Measurements from ENCODE around the gene MPND.

DNA sequence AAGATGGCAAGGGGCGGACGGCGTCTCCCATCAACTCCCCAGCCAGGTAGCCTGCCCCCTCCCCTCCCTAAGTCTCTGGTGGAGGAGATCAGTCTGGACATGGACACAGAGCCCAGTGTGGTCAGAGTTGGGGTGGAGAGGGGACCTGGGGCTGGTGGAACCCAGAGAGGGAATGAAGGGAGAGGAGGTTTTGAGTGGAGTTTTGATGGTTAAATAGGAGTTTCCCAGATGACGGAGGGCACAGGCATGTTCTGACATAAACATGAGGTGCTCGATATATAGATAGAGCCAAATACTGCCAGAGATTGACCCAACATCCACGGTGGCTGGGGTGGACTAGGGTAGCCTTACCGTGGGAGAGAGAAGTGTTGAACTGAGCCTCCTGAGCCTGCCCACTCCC is 24.9 kb upstream of the MPND start:
- TF ChIP-seq, protein P1, sequence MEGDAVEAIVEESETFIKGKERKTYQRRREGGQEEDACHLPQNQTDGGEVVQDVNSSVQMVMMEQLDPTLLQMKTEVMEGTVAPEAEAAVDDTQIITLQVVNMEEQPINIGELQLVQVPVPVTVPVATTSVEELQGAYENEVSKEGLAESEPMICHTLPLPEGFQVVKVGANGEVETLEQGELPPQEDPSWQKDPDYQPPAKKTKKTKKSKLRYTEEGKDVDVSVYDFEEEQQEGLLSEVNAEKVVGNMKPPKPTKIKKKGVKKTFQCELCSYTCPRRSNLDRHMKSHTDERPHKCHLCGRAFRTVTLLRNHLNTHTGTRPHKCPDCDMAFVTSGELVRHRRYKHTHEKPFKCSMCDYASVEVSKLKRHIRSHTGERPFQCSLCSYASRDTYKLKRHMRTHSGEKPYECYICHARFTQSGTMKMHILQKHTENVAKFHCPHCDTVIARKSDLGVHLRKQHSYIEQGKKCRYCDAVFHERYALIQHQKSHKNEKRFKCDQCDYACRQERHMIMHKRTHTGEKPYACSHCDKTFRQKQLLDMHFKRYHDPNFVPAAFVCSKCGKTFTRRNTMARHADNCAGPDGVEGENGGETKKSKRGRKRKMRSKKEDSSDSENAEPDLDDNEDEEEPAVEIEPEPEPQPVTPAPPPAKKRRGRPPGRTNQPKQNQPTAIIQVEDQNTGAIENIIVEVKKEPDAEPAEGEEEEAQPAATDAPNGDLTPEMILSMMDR (conservative IDR thresholded peaks at IDR 0.05; ENCODE audit: low read depth, low read length), result no peak
- no peak for TF ChIP-seq EZH2 (IDR thresholded peaks at IDR 0.05; ENCODE audit: borderline replicate concordance, low read depth, low read length, poor library complexity, severe bottlenecking)

Data from A673 (cell line).